Measurements from ENCODE around the gene ZNF90. TPM values are rescaled to one million over a fixed set of nuclear protein-coding genes. Genes with fewer than 3 reads are reported as not detected.

Gene ZNF90
- total RNA-seq, 6 donors from 2014 or later: 3.5 to 36.7 (median 10.2) TPM

DNA sequence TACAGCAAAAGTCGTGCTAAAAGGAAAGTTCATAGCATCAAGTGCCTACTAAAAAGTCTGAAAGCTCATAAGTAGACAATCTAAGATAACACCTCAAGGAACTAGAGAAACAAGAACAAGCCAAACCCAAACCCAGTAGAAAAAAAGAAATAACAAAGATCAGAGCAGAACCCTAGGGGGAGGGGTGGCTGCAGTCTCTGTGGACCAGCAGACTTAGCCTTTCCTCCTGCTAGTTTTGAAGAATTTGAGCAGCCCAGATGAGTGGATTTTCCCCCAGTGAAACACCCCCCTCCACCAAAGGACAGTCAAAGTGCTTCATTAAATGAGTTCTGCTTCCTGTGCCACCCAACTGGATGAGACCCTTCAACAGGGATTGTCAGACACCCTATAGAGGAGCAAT is 86.7 kb downstream of the ZNF90 start:
- peaks cover 0 to 4% (median 0%) of the 10 kb centered on the region in 4 donors for H3K36me3 ChIP-seq
- ATAC-seq (ENCODE audit: low FRiP score in 2 of 2) (no peak), DNase-seq (no peak)
- peaks cover 6 to 30% (median 8%) of the 10 kb centered on the region in 4 donors for H3K4me1 ChIP-seq
- no peaks in the 10 kb centered on the region for H3K9me3 ChIP-seq
- no peak overlapping the region for H3K4me3 ChIP-seq
- H3K27me3 ChIP-seq: no peaks in the 10 kb centered on the region
- 76 to 80% methylated on average over 1 of the region's 1 CpG for WGBS, 2 donors
- TF ChIP-seq, protein P1, sequence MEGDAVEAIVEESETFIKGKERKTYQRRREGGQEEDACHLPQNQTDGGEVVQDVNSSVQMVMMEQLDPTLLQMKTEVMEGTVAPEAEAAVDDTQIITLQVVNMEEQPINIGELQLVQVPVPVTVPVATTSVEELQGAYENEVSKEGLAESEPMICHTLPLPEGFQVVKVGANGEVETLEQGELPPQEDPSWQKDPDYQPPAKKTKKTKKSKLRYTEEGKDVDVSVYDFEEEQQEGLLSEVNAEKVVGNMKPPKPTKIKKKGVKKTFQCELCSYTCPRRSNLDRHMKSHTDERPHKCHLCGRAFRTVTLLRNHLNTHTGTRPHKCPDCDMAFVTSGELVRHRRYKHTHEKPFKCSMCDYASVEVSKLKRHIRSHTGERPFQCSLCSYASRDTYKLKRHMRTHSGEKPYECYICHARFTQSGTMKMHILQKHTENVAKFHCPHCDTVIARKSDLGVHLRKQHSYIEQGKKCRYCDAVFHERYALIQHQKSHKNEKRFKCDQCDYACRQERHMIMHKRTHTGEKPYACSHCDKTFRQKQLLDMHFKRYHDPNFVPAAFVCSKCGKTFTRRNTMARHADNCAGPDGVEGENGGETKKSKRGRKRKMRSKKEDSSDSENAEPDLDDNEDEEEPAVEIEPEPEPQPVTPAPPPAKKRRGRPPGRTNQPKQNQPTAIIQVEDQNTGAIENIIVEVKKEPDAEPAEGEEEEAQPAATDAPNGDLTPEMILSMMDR (IDR thresholded peaks at IDR 0.05): no peak
- TF ChIP-seq POLR2A (IDR thresholded peaks at IDR 0.05) (no peak), POLR2AphosphoS5 (IDR thresholded peaks at IDR 0.05) (no peak)
- H3K27ac ChIP-seq: no peak overlapping the region

DNA sequence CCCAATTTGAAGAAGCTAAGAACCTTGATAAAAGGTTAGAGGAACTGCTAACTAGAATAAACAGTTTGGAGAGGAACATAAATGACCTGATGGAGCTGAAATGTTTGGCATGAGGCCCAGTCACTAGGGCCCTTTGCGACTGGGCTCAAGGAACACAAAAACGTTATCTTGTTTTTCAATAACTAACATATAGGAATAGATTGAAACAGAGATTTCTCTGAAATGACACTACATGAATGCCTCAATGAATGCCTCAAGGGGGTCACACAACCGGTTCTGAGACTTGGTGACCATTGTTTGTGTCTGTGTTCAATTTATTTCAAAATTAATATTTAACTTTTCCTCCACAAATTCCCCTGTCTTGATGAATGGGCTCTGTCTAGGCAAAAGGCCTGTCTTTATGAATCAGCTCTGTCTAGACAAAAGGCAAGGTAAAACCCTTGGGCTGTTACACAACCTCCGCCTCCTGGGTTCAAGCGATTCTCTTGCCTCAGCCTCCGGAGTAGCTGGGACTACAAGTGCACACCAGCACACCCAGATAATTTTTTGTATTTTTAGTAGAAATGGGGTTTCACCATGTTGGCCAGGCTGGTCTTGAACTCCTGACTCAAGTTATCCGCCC is 88.3 kb downstream of the ZNF90 start:
- H3K27ac ChIP-seq: peak overlapping the region in 2 of 4 donors; percentile 36 to 40
- no peaks in the 10 kb centered on the region for H3K27me3 ChIP-seq
- no peak overlapping the region for H3K4me3 ChIP-seq
- no peak for ATAC-seq (ENCODE audit: low FRiP score in 2 of 2)
- WGBS, 2 donors: 63 to 72% methylated on average over 7 of the region's 7 CpGs
- TF ChIP-seq, protein P1 (IDR thresholded peaks at IDR 0.05): no peak
- TF ChIP-seq POLR2AphosphoS5 (IDR thresholded peaks at IDR 0.05) (no peak), POLR2A (IDR thresholded peaks at IDR 0.05) (no peak), EP300 (IDR thresholded peaks at IDR 0.05) (no peak)
- peaks cover 0 to 6% (median 0%) of the 10 kb centered on the region in 4 donors for H3K36me3 ChIP-seq
- DNase-seq: peak in 1 of 2 donors; percentile 37
- no peaks in the 10 kb centered on the region for H3K9me3 ChIP-seq
- H3K4me1 ChIP-seq: peaks cover 6 to 30% (median 8%) of the 10 kb centered on the region in 4 donors

DNA sequence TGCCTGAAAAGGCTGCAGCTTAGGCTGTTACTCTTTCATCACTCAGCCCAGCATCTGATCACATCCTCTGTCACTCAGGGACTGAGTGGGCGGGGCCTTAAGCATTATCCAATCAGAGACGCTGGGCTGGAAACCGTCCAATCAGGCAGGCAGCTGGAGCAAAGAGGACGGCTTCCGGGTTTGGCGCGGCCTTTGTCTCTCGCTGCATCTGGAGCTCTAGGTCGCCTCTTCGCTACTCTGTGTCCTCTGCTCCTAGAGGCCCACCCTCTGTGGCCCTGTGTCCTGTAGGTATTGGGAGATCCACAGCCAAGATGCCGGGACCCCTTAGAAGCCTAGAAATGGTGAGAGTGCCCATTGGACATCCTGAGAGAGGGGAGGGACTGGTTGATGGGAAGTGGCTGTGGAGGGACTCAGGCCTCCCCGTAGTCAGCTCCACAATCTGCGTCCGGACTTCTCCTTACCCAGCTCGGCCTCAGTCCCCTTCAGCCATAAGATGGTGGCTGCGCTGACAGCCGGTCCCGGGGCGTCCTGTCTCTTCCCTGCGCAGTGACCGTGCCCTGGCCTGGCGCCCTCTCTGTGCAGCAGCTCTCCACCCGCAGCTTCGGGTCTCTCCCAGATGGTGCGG is 89.3 kb downstream of the ZNF90 start, which contains the start of gene ZNF486:
TSS of gene ZNF486 (plus strand) at position 195 of the 625 bp plus-strand sequence. CDS start at position 312, 117 bp downstream.
- H3K36me3 ChIP-seq: peaks cover 0 to 17% (median 0%) of the 10 kb centered on the region in 4 donors
- ATAC-seq (ENCODE audit: low FRiP score in 2 of 2) (peak; percentile 95 to 97), DNase-seq (peak; percentile 80 to 97)
- TF ChIP-seq EP300 (IDR thresholded peaks at IDR 0.05) (no peak), POLR2AphosphoS5 (IDR thresholded peaks at IDR 0.05) (peak; percentile 40 to 76), POLR2A (IDR thresholded peaks at IDR 0.05) (peak in 3 of 4 donors; percentile 60 to 73 (median 70))
- TF ChIP-seq, protein P1 (IDR thresholded peaks at IDR 0.05): no peak
- peak within 1 kb of the TSS; percentile 80 to 88 (median 81) for H3K27ac ChIP-seq
- H3K27me3 ChIP-seq: no peaks in the 10 kb centered on the region
- peaks cover 6 to 30% (median 8%) of the 10 kb centered on the region in 4 donors for H3K4me1 ChIP-seq
- no peaks in the 10 kb centered on the region for H3K9me3 ChIP-seq
- peak within 1 kb of the TSS; percentile 62 to 74 (median 64) for H3K4me3 ChIP-seq
- WGBS, 2 donors: 0 to 2% methylated on average over 4 to 25 of the region's 25 CpGs

DNA sequence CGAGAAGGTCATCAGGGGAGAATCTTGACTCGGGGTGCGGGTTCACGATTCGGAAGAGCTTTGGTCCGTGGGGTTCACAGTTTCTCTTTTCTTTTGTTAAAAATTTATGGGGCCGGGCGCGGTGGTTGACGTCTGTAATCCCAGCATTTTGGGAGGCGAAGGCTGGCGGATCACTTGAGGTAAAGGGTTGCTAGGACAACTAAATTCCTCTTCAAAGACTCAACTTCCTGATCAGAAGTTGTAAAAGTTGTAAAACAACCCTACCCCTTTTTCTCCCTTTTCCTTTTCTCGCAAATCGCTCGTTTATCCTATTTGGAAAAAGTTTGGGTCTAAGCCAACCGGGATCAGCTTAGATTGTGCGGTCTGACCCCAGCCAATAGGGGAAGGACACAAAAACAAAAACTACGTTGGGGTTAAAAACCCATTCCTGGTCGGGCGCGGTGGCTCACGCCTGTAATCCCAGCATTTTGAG is 89.9 kb downstream of the ZNF90 start:
- H3K27ac ChIP-seq: peak overlapping the region; percentile 80 to 88 (median 81)
- ATAC-seq (ENCODE audit: low FRiP score in 2 of 2) (peak in 1 of 2 donors; percentile 41), DNase-seq (no peak)
- peaks cover 6 to 30% (median 8%) of the 10 kb centered on the region in 4 donors for H3K4me1 ChIP-seq
- no peaks in the 10 kb centered on the region for H3K27me3 ChIP-seq
- no peaks in the 10 kb centered on the region for H3K9me3 ChIP-seq
- peaks cover 0 to 18% (median 0%) of the 10 kb centered on the region in 4 donors for H3K36me3 ChIP-seq
- 14 to 18% methylated on average over 20 to 22 of the region's 22 CpGs for WGBS, 2 donors
- TF ChIP-seq EP300 (IDR thresholded peaks at IDR 0.05) (no peak), POLR2A (IDR thresholded peaks at IDR 0.05) (no peak), POLR2AphosphoS5 (IDR thresholded peaks at IDR 0.05) (no peak)
- TF ChIP-seq, protein P1 (IDR thresholded peaks at IDR 0.05): no peak
- H3K4me3 ChIP-seq: peak overlapping the region; percentile 62 to 74 (median 64)

Small RNA genes lying within 50 kb of the gene (small RNA-seq; reads per million reads assigned to genes)
- 0 reads per million in 4 donors for gene AC006539.3

Other genes with a start within 250 kb of the ZNF90 start
- gene ZNF253, start 212.1 kb upstream of the ZNF90 start, total RNA-seq: 10 to 100 TPM in 2 of 6 donors, 1 to 10 TPM in 4; 5.0 to 15.8 (median 7.9) TPM
- gene ZNF93, start 177.1 kb upstream of the ZNF90 start, total RNA-seq: 1 to 10 TPM; 2.9 to 7.3 (median 3.9) TPM
- 10 to 100 TPM in 1 of 6 donors, 1 to 10 TPM in 5; 4.1 to 10.8 (median 5.9) TPM for gene ZNF682, start 38.5 kb upstream of the ZNF90 start, total RNA-seq
- gene ZNF486, start 89.2 kb downstream of the ZNF90 start, total RNA-seq: 10 to 100 TPM in 1 of 6 donors, 1 to 10 TPM in 5; 4.3 to 13.4 (median 6.7) TPM

All from upper lobe of left lung (tissue), 6 donors.